Epithelial cell of esophagus (primary cell): ENCODE results near the gene TCP11L2.

Experiments
- DNase-seq: peaks from one replicate; pipeline ENCODE4 v3.0.0; 2010; ENCODE audit warnings: low read depth
- H3K4me3 ChIP-seq: 2 replicates; pipeline ENCODE4 v1.5.1; 2011; ENCODE audit warnings: mild to moderate bottlenecking, low read length, control low read depth
- TF ChIP-seq, protein P1 (sequence below): IDR thresholded peaks from 2 replicates; pipeline ENCODE4 v1.5.1; 2011; ENCODE audit warnings: low read depth, mild to moderate bottlenecking, low read length, control low read depth, inconsistent platforms; ENCODE audit not compliant: insufficient read depth; ENCODE audit errors: missing control alignments

The TCP11L2 gene

DNA sequence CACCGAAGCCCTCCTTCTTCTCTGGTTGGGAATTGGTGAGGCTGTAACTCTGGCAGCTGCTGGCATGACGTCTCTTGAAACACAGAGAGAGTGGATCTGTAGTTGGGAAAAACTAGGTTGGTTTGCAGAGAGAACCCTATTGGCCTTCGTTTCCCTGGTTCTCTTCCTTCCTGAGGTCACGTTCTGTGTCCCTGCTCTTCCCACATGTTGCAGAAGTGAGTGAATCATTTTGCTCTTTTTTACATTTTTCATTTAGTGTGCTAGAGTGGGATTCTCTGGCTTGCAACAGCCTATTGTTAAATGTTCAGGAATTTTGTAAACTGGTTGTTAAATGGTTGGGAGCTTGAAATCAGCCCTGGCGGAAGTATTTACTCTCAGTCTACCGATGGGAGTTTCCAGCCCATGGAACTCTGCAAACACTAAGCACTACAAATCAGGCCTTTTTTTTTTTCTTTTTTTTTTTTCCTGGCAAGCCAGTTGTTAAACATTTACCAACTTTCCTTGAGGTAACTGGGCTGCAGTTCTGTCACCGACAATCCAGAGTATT lies 27.9 kb upstream of the TCP11L2 start:
- H3K4me3 ChIP-seq = no peak overlapping the region
- TF ChIP-seq, protein P1, sequence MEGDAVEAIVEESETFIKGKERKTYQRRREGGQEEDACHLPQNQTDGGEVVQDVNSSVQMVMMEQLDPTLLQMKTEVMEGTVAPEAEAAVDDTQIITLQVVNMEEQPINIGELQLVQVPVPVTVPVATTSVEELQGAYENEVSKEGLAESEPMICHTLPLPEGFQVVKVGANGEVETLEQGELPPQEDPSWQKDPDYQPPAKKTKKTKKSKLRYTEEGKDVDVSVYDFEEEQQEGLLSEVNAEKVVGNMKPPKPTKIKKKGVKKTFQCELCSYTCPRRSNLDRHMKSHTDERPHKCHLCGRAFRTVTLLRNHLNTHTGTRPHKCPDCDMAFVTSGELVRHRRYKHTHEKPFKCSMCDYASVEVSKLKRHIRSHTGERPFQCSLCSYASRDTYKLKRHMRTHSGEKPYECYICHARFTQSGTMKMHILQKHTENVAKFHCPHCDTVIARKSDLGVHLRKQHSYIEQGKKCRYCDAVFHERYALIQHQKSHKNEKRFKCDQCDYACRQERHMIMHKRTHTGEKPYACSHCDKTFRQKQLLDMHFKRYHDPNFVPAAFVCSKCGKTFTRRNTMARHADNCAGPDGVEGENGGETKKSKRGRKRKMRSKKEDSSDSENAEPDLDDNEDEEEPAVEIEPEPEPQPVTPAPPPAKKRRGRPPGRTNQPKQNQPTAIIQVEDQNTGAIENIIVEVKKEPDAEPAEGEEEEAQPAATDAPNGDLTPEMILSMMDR = no peak
- DNase-seq = no peak

DNA sequence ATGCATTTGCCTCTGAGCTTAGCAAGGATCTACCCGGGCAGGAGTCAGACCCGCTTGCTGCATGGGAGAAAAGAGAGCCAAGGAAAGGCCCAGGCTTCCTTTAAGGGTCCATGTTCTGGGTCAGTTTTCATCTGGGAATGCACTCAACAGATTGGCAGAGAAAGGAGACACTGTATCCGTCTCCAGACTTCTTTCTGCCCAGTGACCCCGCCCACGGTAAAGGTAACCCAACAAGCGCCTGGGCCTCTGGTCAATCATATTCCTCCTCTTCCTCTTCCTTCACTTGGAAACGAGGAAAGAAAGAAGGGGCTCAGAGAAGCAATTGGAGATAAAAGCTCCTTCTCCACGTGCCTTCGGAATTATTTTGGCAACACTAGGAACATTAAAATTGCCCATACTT lies 27.1 kb upstream of the TCP11L2 start:
- DNase-seq = no peak
- TF ChIP-seq, protein P1 = no peak
- no peak overlapping the region for H3K4me3 ChIP-seq

DNA sequence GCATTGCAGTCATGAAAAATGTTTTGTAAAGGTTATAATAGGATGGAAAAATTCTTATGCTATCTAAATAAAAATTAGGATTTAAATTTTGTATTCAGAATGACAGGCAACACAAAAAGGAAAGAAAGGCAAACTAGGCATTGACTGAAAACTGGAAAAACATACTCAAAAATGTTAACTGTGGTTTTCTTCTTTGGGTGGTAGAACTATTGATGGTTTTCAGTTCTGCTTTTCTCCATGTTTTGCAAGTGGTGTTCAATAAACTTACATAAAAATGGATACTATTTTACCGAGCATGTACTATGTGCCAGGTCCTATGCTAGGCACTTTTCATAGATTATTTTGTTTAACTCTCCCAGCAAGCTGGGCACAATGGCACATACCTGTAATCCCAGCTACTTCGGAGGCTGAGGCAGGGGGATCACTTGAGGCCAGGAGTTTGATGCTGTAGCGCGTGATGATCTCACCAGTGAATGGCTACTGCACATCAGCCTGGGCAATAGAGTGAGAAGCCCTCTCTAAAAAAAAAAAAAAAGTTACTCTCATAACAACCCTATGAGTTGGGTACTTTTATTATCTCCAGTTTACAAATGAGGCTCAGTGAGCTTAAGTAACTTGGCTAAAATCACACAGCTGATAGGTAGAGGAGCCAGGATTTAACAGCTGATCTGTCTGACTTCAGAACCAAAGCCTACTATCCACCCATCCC lies 26.3 kb upstream of the TCP11L2 start:
- TF ChIP-seq, protein P1 = no peak
- no peak overlapping the region for H3K4me3 ChIP-seq
- DNase-seq = no peak

DNA sequence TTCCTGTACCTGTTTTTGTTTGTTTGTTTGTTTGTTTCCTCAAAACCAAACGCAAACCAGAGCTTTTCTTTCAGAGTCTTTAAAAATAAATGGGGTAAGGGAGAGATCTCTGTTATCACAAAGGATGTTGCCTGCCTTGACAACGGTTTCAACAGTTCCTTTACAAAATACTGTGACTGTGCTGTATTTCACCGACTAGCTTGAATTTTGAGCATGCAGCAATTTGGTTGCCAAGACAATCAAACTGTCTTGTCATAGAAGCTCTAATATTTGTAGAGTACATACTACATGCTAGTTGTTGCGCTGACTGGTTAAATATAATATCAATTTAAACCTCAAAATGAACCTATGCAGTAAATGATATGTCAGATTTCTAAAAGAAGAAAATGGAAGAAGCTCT lies 22.4 kb upstream of the TCP11L2 start:
- no peak overlapping the region for H3K4me3 ChIP-seq
- no peak for DNase-seq
- TF ChIP-seq, protein P1 = no peak

DNA sequence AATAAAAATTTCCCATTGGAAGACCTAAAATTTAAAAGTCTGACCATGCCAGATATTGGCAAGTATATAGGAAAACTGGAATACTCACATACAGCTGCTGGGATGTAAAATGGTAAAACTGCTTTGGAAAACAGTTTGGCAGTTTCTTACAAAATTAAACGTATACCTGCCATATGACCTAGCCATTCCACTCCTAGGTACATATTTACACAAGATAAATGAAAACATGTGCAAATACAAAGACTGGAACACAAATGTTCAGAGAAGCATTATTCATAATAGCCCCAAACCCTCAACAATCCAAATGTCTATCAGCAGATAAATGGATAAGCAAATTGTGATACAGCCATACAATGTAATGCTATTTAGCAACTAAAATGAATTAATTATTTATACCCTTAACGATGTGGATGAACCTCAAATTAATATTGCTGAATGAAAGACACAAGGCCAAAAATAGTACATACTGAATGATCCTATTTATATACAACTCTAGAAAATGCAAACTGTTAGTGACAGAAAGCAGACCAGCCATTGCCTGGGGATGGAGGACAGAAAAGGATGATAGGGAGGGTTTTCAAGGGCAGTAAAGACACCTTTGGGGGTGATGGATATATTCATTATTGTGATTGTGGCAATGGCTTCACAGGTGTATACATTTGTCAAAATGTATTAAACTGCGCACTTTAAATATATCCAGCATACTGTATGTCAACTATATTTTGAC lies 21.3 kb upstream of the TCP11L2 start:
- H3K4me3 ChIP-seq = no peak overlapping the region
- no peak for DNase-seq
- TF ChIP-seq, protein P1 = no peak

DNA sequence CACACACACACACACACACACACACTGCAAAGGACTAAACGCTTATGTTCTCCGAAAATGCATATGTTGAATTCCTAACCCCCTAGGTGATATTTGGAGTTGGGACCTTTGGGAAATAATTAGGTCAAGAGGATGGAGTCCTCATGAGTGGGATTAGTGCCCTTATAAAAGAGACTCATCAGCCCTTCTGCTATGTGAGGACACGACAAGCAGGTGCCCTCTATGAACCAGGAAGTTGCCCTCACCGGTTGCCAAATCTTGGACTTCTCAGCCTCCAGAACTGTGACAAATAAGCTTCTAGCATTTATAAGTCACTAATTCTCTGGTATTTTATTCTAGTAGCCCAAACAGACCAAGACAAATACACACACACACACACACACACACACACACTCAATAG lies 20.7 kb upstream of the TCP11L2 start:
- no peak for DNase-seq
- TF ChIP-seq, protein P1 = no peak
- H3K4me3 ChIP-seq = no peak overlapping the region
